MM.1S (cell line): Measurements from ENCODE around the gene FUCA1.

Experiments used
- DNase-seq: peaks from one replicate; pipeline ENCODE4 v3.0.0-alpha.2; 2015
- H2AFZ ChIP-seq: fragments of 300-600 bp; sonication (generic); 2 replicates; pipeline ENCODE4 v1.6.0; 2016; ENCODE audit warnings: antibody characterized with exemption, low read length
- H3F3A ChIP-seq: fragments of 300-600 bp; sonication (generic); 2 replicates; pipeline ENCODE4 v1.6.1; 2016; ENCODE audit warnings: mild to moderate bottlenecking, antibody characterized with exemption, low read length, moderate library complexity, mixed read lengths; ENCODE audit not compliant: insufficient read depth
- H3K27ac ChIP-seq: fragments of 300-600 bp; sonication (generic); 2 replicates; pipeline ENCODE4 v1.5.1; 2016; ENCODE audit warnings: mild to moderate bottlenecking, low read length
- H3K27me3 ChIP-seq: fragments of 300-600 bp; sonication (generic); replicated peaks from 2 replicates; pipeline ENCODE4 v1.6.0; 2016; ENCODE audit warnings: low read length; ENCODE audit not compliant: insufficient read depth
- H3K36me3 ChIP-seq: fragments of 300-600 bp; sonication (generic); replicated peaks from 2 replicates; pipeline ENCODE4 v1.6.1; 2016; ENCODE audit warnings: mild to moderate bottlenecking, low read length, mixed read lengths; ENCODE audit not compliant: insufficient read depth
- H3K4me1 ChIP-seq: fragments of 300-600 bp; sonication (generic); 2 replicates; pipeline ENCODE4 v1.6.1; 2016; ENCODE audit warnings: low read length, mixed read lengths
- H3K4me2 ChIP-seq: fragments of 300-600 bp; sonication (generic); 2 replicates; pipeline ENCODE4 v1.6.0; 2016; ENCODE audit warnings: low read depth, low read length
- H3K4me3 ChIP-seq: fragments of 300-600 bp; sonication (generic); 2 replicates; pipeline ENCODE4 v1.5.1; 2016; ENCODE audit warnings: low read length, mixed read lengths
- H3K79me2 ChIP-seq: fragments of 300-600 bp; sonication (generic); 2 replicates; pipeline ENCODE4 v1.6.1; 2016; ENCODE audit warnings: mixed run types, low read length, mixed read lengths
- H3K9ac ChIP-seq: fragments of 300-600 bp; sonication (generic); 2 replicates; pipeline ENCODE4 v1.6.1; 2016; ENCODE audit warnings: low read length, mixed read lengths
- H3K9me2 ChIP-seq: fragments of 300-600 bp; sonication (generic); replicated peaks from 2 replicates; pipeline ENCODE4 v1.6.1; 2016; ENCODE audit warnings: mild to moderate bottlenecking, low read length, mixed read lengths; ENCODE audit not compliant: insufficient read depth
- H3K9me3 ChIP-seq: fragments of 300-600 bp; sonication (generic); replicated peaks from 2 replicates; pipeline ENCODE4 v1.6.1; 2016; ENCODE audit warnings: mild to moderate bottlenecking, low read length, mixed read lengths; ENCODE audit not compliant: insufficient read depth
- H4K20me1 ChIP-seq: fragments of 300-600 bp; sonication (generic); 2 replicates; pipeline ENCODE4 v1.6.1; 2016; ENCODE audit warnings: mild to moderate bottlenecking, low read length, moderate library complexity, mixed read lengths; ENCODE audit not compliant: insufficient read depth
- CTCF ChIP-seq: fragments of 300-600 bp; sonication (generic); IDR thresholded peaks from 2 replicates; pipeline ENCODE4 v1.5.1; 2016; ENCODE audit warnings: antibody characterized with exemption, low read length, mixed read lengths
- EZH2 ChIP-seq: fragments of 300-600 bp; sonication (generic); optimal IDR thresholded peaks from 2 replicates; pipeline ENCODE3; 2017; ENCODE audit warnings: low read depth, mild to moderate bottlenecking, antibody characterized with exemption, low read length, mixed read lengths
- EZH2phosphoT487 ChIP-seq: fragments of 300-600 bp; sonication (generic); IDR thresholded peaks from 2 replicates; pipeline ENCODE4 v1.6.1; 2018; ENCODE audit warnings: antibody characterized with exemption, low read length

The FUCA1 gene

DNA sequence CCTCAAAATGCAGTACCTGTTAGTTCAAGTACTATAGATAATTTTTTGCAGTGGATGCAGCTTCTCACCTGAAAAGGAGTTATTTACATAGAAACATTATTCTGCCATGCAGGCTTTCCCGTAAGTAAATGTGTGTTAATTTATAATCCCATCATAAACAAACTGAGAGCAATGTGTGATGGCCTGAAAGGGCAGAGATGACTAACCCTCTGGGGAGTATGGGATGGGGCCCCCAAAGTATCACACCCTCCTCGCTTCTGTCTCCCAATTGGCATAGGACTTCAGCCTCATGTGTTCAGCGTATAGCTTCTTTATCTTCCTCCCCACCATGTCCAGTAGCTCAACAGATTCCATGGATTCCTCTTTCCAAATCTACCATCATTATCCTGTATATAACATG is 50.5 kb downstream of the FUCA1 start:
- TF ChIP-seq EZH2phosphoT487 (no peak), EZH2 (no peak), CTCF (no peak)
- Histone ChIP-seq H2AFZ (no peak overlapping the region), H3K4me3 (no peak overlapping the region), H3K4me2 (no peak overlapping the region), H3K79me2 (no peaks in the 10 kb centered on the region), H3K4me1 (no peaks in the 10 kb centered on the region), H3K27ac (no peak overlapping the region), H3F3A (no peaks in the 10 kb centered on the region), H3K9me3 (no peaks in the 10 kb centered on the region), H3K9ac (no peak overlapping the region), H3K36me3 (no peaks in the 10 kb centered on the region), H3K9me2 (no peaks in the 10 kb centered on the region), H4K20me1 (no peaks in the 10 kb centered on the region), H3K27me3 (no peaks in the 10 kb centered on the region)
- DNase-seq: no peak

GRCh38 chr1:23816906-23817305 is 51.2 kb downstream of the FUCA1 start:
- Histone ChIP-seq H3K9ac (no peak overlapping the region), H3K27ac (no peak overlapping the region), H3K9me3 (no peaks in the 10 kb centered on the region), H3K9me2 (no peaks in the 10 kb centered on the region), H3K36me3 (no peaks in the 10 kb centered on the region), H3K79me2 (no peaks in the 10 kb centered on the region), H3K4me3 (no peak overlapping the region), H3K27me3 (no peaks in the 10 kb centered on the region), H2AFZ (no peak overlapping the region), H3F3A (no peaks in the 10 kb centered on the region), H3K4me2 (no peak overlapping the region), H4K20me1 (no peaks in the 10 kb centered on the region), H3K4me1 (no peaks in the 10 kb centered on the region)
- TF ChIP-seq EZH2: no peak
- TF ChIP-seq EZH2phosphoT487: no peak
- no peak for TF ChIP-seq CTCF
- DNase-seq: no peak

DNA sequence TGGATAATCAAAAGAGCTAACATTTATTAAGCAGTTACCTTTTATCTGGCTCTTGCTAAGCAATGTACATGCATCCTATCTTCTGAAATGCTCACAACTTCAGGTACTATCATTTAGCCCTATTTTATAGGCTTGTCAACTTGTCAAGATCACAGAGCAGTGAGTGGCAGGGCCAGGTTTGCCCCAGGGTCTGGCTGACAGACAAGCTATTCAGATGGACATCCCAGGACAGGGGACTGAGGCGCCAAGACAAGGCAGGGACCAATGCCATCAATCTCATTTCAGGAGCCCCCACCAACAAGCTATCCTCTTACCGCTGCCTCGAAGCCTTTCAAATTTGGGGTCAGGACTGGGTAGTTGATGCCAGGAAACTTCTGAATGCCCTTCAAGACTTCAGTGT is 51.7 kb downstream of the FUCA1 start:
- Histone ChIP-seq H3F3A (no peaks in the 10 kb centered on the region), H4K20me1 (no peaks in the 10 kb centered on the region), H3K4me1 (no peaks in the 10 kb centered on the region), H3K27ac (no peak overlapping the region), H3K9me2 (no peaks in the 10 kb centered on the region), H3K27me3 (no peaks in the 10 kb centered on the region), H3K4me2 (no peak overlapping the region), H3K9ac (no peak overlapping the region), H3K9me3 (no peaks in the 10 kb centered on the region), H3K36me3 (no peaks in the 10 kb centered on the region), H3K79me2 (no peaks in the 10 kb centered on the region), H3K4me3 (no peak overlapping the region), H2AFZ (no peak overlapping the region)
- TF ChIP-seq EZH2: no peak
- no peak for TF ChIP-seq CTCF
- no peak for TF ChIP-seq EZH2phosphoT487
- DNase-seq: no peak

DNA sequence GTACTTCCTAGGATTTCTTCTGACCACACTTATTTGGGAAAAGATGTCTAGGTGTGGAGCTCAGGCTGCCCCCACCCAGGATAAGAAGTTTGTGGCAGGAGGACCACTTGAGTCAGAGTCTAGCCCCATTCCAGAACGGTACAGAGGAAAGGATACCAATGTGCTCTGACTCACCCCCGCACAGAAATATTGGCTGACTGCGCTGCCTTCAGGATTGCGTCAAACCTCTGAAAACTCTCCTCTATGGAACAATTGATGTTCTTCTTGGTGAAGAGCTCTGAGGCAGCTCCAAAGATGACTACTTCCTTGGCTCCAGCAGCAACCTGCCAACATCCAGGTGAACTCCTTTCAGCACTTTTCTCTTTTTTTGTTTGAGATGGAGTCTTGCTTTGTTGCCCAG is 54.1 kb downstream of the FUCA1 start:
- no peaks in the 10 kb centered on the region for H3K27me3 ChIP-seq
- peaks cover 4% of the 10 kb centered on the region; the same call in 1 of the 2 replicates for H3F3A ChIP-seq
- H3K9me2 ChIP-seq: no peaks in the 10 kb centered on the region
- H3K4me1 ChIP-seq: peaks cover 14% of the 10 kb centered on the region
- H3K9me3 ChIP-seq: no peaks in the 10 kb centered on the region
- no peak for TF ChIP-seq EZH2phosphoT487
- no peak for TF ChIP-seq EZH2
- no peak for TF ChIP-seq CTCF
- no peak overlapping the region for H3K4me3 ChIP-seq
- H3K4me2 ChIP-seq: no peak overlapping the region
- H2AFZ ChIP-seq: no peak overlapping the region
- H3K9ac ChIP-seq: no peak overlapping the region
- H3K27ac ChIP-seq: no peak overlapping the region
- DNase-seq: no peak
- no peaks in the 10 kb centered on the region for H3K79me2 ChIP-seq
- no peaks in the 10 kb centered on the region for H3K36me3 ChIP-seq
- H4K20me1 ChIP-seq: no peaks in the 10 kb centered on the region
